Skin epidermis (tissue), 12 donors: ENCODE measurements around the gene CBARP.

ENCODE experiments used
- H3K27ac ChIP-seq, 21 experiments: fragments of 200-600 bp; sonication (generic) in 11 of 21; one replicate each; pipeline ENCODE4 v1.5.0; 2020; ENCODE audit warnings: mild to moderate bottlenecking in 3 of 21, inconsistent platforms in 2 of 21, moderate library complexity in 2 of 21
- H3K4me3 ChIP-seq, 7 experiments: fragments of 200-600 bp; sonication (generic) in 2 of 7; one replicate each; pipeline ENCODE4 v1.5.0; 2020; ENCODE audit warnings: inconsistent platforms in 2 of 7, mild to moderate bottlenecking in 2 of 7, moderate library complexity in 1 of 7

Gene CBARP

DNA sequence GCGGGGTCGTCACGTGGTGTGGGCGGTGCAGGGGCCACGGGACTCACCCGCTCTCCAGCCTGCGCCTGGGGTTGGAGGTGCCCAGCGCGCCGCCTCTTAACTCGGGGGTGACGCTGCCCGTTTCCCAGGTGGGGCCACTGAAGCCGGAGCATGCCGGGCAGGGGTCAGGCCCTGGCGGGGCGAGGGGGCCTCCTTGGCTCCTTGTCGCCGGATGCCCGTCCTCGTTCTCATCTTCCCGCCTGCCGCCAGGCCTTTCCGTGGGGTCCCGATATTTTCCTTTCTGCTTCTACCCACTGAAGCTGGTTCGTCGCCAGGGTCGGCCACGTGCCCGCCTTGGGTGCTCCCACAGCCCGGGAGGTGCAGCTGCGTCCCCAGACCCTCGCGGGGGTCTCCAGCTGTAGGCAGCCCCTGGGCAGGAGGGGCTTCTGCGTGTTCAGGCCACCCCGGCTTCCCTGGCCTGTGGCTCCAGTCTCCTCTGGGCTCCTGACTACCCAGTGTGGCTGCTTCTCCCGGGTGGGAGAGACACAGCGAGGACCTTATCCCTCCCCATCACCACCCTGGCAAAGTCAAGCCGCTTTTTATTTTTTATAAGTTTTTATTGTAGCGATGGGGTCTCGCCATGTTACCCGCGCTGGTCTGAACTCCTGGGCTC lies 38.3 kb upstream of the CBARP start:
- H3K4me3 ChIP-seq: peak overlapping the region; percentile 45 to 72 (median 59)
- H3K27ac ChIP-seq: peak overlapping the region; percentile 69 to 99 (median 96)

DNA sequence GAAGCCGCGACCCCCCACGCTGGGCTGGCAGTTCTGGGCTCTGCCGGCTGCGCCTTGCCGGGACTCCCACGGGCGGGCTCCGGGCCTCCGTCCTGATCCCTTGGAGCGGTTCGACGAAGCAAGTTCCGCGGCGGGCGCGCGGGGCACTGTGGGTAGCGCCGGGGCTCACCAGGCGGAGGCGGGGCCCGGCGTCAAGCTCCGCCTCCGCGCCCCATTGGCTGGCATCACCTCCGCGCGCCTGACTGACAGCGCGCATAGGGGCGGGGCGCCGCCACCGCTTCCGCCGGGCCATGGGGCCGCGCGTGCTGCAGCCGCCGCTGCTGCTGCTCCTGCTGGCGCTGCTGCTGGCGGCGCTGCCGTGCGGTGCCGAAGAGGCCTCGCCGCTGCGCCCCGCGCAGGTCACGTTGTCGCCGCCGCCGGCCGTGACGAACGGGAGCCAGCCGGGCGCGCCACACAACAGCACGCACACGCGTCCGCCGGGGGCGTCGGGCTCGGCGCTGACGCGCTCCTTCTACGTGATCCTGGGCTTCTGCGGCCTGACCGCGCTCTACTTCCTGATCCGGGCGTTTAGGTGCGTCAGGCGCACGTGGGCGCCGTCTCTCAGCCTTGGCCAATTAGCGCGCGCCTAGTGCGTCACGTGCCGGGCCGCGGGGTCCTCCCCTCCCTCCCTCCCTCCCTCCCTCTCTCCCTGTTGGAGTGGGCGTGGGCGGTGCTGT lies 37.6 kb upstream of the CBARP start, which contains the start of gene FAM174C:
Gene FAM174C (plus strand): TSS at position 271 of the 716 bp plus-strand sequence. CDS start 20 bp downstream, at position 291.
- Histone ChIP-seq H3K4me3 (peak within 1 kb of the TSS; percentile 45 to 72 (median 59)), H3K27ac (peak within 1 kb of the TSS; percentile 69 to 99 (median 96))

- Histone ChIP-seq H3K4me3 (peak overlapping the region; percentile 45 to 72 (median 59)), H3K27ac (peak overlapping the region; percentile 34 to 99 (median 96))
Observed at GRCh38 chr19:1274852-1275259, 37.1 kb upstream of the CBARP start.

GRCh38 chr19:1274081-1274851 lies 36.5 kb upstream of the CBARP start:
- Histone ChIP-seq H3K27ac (peak overlapping the region; percentile 34 to 99 (median 96)), H3K4me3 (peak overlapping the region; percentile 45 to 72 (median 59))

- H3K27ac ChIP-seq: peak overlapping the region in 10 of 21 experiments; percentile 24 to 98 (median 96)
- no peak overlapping the region for H3K4me3 ChIP-seq
Observed at GRCh38 chr19:1273263-1274041, 35.6 kb upstream of the CBARP start.

- peak overlapping the region in 10 of 21 experiments; percentile 2 to 100 (median 94) for H3K27ac ChIP-seq
Observed at GRCh38 chr19:1272423-1273262, 34.8 kb upstream of the CBARP start.

DNA sequence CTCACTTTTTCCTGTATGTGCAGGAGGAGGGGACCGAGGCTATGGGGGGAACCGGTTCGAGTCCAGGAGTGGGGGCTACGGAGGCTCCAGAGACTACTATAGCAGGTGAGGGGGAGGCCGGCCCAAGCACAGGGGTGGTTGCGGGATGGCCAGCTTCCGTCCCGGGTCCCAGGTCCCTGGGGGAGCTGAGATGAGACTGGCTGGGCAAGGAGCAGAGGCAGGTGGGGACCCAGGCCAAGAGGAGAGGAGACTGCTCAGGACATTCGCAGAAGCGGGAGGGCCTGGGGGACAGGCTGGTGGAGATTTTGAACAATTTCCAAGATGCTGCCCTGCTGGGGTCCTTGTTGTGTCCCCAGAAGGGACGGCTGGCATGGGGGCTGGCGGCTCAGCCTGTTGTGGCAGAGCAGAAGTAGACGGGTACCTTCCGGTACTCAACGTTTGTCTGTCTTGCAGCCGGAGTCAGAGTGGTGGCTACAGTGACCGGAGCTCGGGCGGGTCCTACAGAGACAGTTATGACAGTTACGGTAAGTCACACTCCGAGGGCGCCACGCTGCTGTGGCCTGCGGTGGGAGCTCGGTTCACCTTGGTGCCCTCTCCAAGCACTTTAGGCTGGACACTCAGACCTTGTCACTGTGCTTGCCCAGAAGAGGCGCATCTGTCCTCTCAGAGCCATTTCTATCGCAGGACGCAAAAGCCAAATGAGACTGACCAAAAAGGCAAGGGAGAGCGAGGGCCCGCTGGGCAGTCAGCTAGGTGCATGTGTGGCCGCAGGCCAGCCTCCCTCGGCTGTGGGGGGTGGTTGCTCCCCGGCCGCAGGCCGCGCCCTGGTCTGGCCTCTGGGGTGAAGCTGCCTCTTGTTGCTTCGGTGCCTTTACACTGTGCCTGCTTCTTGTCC lies 34.0 kb upstream of the CBARP start:
- Histone ChIP-seq H3K27ac (peak overlapping the region in 13 of 21 experiments; percentile 34 to 100 (median 97)), H3K4me3 (peak overlapping the region in 2 of 7 experiments; percentile 67 to 70)

More at GRCh38 chr19:1272423-1273262, 34.8 kb upstream of the CBARP start:
- no peak overlapping the region for H3K4me3 ChIP-seq

GRCh38 chr19:1270854-1271527 lies 33.2 kb upstream of the CBARP start:
- peak overlapping the region; percentile 9 to 74 (median 70) for H3K4me3 ChIP-seq
- peak overlapping the region in 18 of 21 experiments; percentile 8 to 100 (median 94) for H3K27ac ChIP-seq

DNA sequence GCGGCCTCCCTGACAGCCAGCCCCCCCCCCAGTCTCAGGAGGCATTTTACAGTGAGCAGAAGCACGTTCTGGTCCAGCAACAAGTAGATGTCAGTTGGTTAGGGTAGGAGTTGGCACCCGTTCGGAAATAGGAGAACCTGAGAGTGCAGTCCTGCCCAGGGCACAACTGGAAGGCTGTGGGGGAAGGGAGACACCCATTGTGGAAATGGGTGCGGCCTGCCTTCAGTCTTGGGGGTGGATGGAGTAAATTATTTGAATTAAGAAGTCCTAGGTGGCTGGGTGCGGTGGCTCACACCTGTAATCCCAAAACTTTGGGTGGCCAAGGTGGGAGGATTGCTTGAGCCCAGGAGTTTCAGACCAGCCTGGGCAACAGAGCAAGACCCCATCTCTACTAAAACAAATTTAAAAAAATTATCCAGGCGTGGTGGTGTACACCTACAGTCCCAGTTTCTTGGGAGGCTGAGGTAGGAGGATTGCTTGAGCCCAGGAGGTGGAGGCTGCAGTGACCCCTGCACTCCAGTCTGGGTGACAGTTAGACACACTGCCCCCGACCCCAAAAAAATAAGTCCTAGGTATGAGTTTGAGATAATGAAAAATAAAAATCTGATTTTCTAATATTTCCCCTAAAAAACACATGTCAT lies 32.5 kb upstream of the CBARP start:
- H3K4me3 ChIP-seq: peak overlapping the region; percentile 50 to 74 (median 70)
- peak overlapping the region; percentile 8 to 100 (median 95) for H3K27ac ChIP-seq

DNA sequence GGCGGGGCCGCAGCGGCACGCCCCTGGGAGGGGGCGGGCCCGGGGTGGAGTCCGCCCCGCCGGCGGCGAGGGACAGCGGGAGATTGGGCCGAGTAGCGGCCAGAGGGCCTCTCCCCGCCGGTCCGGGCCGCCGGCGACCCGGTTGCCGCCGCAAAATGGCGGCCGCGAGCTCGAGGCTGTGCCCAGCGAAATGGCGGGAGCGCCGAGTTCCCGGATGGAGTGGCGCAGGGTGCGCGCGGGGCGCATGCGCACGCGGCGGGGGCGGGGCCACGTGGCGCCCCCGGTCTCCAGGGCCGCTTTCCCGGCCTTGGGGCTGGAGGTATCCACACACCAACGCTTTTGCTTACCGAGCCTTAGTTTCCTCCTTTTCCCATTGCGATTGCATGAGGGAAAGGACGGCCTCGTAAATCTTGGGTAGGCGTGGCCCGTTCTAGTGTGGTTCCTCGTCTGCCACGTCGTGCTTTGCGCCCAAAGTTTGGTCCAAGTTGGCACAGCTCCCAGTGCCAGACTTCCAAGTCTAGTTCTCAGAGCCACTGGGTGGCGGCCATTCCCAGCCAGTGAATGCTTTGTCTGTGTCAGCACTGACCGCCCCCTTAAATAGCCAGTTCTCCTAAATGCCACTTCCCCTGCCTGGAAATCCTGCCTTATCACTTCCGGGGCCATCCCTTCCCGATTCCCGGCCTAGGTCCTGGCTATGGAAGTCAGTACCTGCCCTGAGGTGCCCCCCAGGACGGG lies 31.8 kb upstream of the CBARP start:
- H3K27ac ChIP-seq: peak overlapping the region; percentile 87 to 100 (median 96)
- H3K4me3 ChIP-seq: peak overlapping the region; percentile 50 to 74 (median 70)

GRCh38 chr19:1269065-1269477 lies 31.3 kb upstream of the CBARP start, which contains the start of gene CIRBP:
Gene CIRBP, plus strand, starts transcription at chr19:1269332. Its CDS starts 1,602 bp downstream, at chr19:1270934.
- H3K27ac ChIP-seq: peak within 1 kb of the TSS; percentile 87 to 100 (median 96)
- peak within 1 kb of the TSS; percentile 50 to 74 (median 70) for H3K4me3 ChIP-seq

DNA sequence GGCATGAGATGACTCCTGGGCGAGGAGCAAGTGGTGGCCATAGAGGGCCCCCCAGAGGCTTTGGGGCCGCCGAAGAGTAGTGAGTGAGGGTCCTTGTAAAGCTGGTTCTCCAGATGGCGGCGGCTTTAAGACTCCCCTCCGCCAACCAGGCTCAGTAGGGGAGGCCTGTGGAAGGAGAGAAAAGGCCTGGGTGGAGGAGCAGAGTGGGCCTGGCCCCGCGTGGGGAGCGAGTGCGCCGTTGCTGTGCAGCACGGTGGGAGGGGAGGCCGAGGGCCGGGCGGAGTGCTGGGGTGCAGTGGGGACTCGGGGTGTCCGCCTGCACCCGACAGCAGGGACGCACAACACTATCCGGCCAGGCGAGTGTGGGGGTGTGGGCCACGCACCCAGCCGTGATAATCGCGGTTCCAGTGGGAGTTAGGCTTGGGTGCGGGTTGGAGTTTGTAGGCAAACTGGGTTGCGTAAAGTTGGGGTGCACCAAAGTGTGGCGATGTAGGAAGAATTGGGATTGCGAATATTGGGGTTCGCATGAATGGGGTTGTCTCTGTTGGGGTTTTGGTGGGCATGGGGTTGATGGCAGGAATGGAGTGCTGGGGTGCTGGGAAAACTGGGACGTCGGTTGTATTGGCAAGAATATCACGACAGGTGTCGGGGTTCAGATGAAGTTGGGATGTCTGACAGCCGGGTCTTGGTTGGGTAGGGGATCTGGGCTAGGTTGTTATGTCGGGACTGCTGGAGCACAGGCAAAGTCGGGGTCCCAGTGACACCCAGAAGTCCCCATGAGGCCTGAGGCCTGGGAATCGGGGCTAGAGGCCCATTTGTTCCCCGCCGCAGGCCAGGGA lies 30.6 kb upstream of the CBARP start:
- H3K4me3 ChIP-seq: peak overlapping the region in 3 of 7 experiments; percentile 50 to 71 (median 67)

DNA sequence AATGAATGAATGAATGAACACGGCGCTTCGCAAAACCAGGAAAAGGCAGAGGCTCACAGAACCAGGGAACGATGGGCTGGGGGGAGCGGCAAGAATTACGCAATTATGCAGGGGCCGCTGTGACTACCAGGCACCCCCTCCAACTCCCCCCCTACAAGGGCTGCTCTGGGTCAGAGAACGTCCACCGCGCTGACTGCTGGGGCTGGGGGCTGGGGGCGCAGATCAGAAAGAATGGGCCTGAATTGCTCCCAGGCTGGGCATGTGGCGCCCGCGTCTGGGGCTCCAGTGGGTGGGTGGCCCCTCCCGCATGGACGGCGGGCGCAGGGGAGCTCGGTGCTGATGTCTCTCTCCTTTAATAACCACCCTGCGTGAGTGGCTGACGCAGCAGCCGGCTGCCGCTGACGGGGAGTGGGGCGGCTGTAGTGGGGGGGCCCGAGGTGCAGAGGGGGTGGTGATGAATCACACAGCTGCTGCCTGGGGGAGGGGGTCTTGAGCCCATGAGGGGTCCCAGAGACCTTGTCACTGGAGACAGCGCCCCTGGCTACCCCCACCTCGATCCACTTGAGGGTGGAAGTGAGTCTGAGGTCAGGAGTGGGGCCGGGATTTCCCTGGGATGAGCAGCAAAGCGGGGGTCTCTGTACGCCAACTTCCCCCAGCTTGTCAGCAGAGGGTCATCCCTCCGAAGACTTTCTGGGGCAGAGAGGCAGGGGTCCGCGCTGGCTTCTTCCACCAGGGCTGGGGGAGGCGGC lies 29.8 kb upstream of the CBARP start:
- H3K27ac ChIP-seq: peak overlapping the region in 11 of 21 experiments; percentile 34 to 100 (median 84)
- peak overlapping the region; percentile 32 to 59 (median 51) for H3K4me3 ChIP-seq

More for the DNA sequence above, 30.6 kb upstream of the CBARP start:
- peak overlapping the region in 17 of 21 experiments; percentile 11 to 100 (median 91) for H3K27ac ChIP-seq
